PC-3 (cell line): ENCODE data around the gene TXK. TPM values are rescaled to one million over a fixed set of nuclear protein-coding genes. Genes with fewer than 3 reads are reported as not detected.

Experiments used
- ATAC-seq: fragments of 200-7000 bp; cut with Tn5 transposase; 2 replicates; pipeline ENCODE4 v1.9.1; 2020; ENCODE audit warnings: mild to moderate bottlenecking, moderate library complexity
- BruUV-seq: library from RNA; stranded (reverse); fragments of 400-500 nt; replicated peaks from 2 replicates; lab custom pipeline; 2021; lab: Mats Ljungman, UMichigan
- CTCF ChIA-PET: fragments of 300-600 bp; sonication (Branson Sonifier 250); formaldehyde crosslinking; loops from one replicate; lab custom pipeline; 2022; ENCODE audit warnings: antibody characterized with exemption; lab: Charles Lee
- POLR2A ChIA-PET: fragments of 300-600 bp; sonication (Branson Sonifier 250); formaldehyde crosslinking; loops from one replicate; lab custom pipeline; 2022; ENCODE audit warnings: antibody characterized with exemption; ENCODE audit not compliant: unreplicated experiment; lab: Charles Lee
- DNase-seq: peaks from one replicate; pipeline ENCODE4 v3.0.0-alpha.2; 2015
- H2AFZ ChIP-seq: fragments of 300-600 bp; sonication (generic); 2 replicates; pipeline ENCODE4 v1.6.0; 2016; ENCODE audit warnings: antibody characterized with exemption, low read length
- H3F3A ChIP-seq: fragments of 300-600 bp; sonication (generic); one replicate; pipeline ENCODE4 v1.6.0; 2017; ENCODE audit warnings: antibody characterized with exemption, low read length, control low read depth, mild to moderate bottlenecking; ENCODE audit not compliant: unreplicated experiment
- H3K27ac ChIP-seq: fragments of 300-600 bp; sonication (generic); 2 replicates; pipeline ENCODE4 v1.5.1; 2016; ENCODE audit warnings: mild to moderate bottlenecking, low read length
- H3K27me3 ChIP-seq: fragments of 300-600 bp; sonication (generic); 2 replicates; pipeline ENCODE4 v1.6.1; 2016; ENCODE audit warnings: low read length, mixed read lengths
- H3K36me3 ChIP-seq: fragments of 300-600 bp; sonication (generic); 2 replicates; pipeline ENCODE4 v1.6.1; 2016; ENCODE audit warnings: low read depth, mixed run types, low read length, mixed read lengths
- H3K4me1 ChIP-seq: fragments of 300-600 bp; sonication (generic); 2 replicates; pipeline ENCODE4 v1.5.1; 2016; ENCODE audit warnings: low read length; ENCODE audit not compliant: insufficient read depth
- H3K4me2 ChIP-seq: fragments of 300-600 bp; sonication (generic); 2 replicates; pipeline ENCODE4 v1.6.0; 2016; ENCODE audit warnings: low read length
- H3K4me3 ChIP-seq: fragments of 300-600 bp; sonication (generic); 2 replicates; pipeline ENCODE4 v1.5.1; 2016; ENCODE audit warnings: mild to moderate bottlenecking, low read length, mixed read lengths
- H3K79me2 ChIP-seq: fragments of 300-600 bp; sonication (generic); 2 replicates; pipeline ENCODE4 v1.6.1; 2017; ENCODE audit warnings: low read length, mixed read lengths
- H3K9ac ChIP-seq: fragments of 300-600 bp; sonication (generic); 2 replicates; pipeline ENCODE4 v1.6.0; 2016; ENCODE audit warnings: mild to moderate bottlenecking, low read length
- H3K9me2 ChIP-seq: fragments of 300-600 bp; sonication (generic); replicated peaks from 2 replicates; pipeline ENCODE4 v1.6.1; 2016; ENCODE audit warnings: mixed run types, low read length, mixed read lengths
- H3K9me3 ChIP-seq: fragments of 300-600 bp; sonication (generic); 2 replicates; pipeline ENCODE4 v1.6.1; 2016; ENCODE audit warnings: low read length, mixed read lengths
- H4K20me1 ChIP-seq: fragments of 300-600 bp; sonication (generic); 2 replicates; pipeline ENCODE4 v1.6.1; 2016; ENCODE audit warnings: low read length, mixed read lengths
- CTCF ChIP-seq: fragments of 300-600 bp; sonication (generic); conservative IDR thresholded peaks from 2 replicates; pipeline ENCODE4 v1.5.1; 2017; ENCODE audit warnings: antibody characterized with exemption, low read depth, mild to moderate bottlenecking, low read length
- EZH2 ChIP-seq: fragments of 300-600 bp; sonication (generic); IDR thresholded peaks from one replicate; pipeline ENCODE4 v1.6.1; 2017; ENCODE audit warnings: antibody characterized with exemption, mild to moderate bottlenecking, low read length; ENCODE audit not compliant: unreplicated experiment
- EZH2phosphoT487 ChIP-seq: fragments of 300-600 bp; sonication (generic); IDR thresholded peaks from 2 replicates; pipeline ENCODE4 v1.6.1; 2018; ENCODE audit warnings: mild to moderate bottlenecking, antibody characterized with exemption, low read length, borderline replicate concordance
- intact Hi-C: fragments of 100-400 bp; cut with micrococcal nuclease; formaldehyde crosslinking; loops from 2 replicates; pipeline ENCODE4 v1.9.0; 2023
- total RNA-seq: library from RNA; depleted of rRNA; stranded (reverse); fragments of >200 nt; gene quantifications from 2 replicates; pipeline ENCODE4 v1.2.3, GENCODE V29; 2014

The TXK gene
- total RNA-seq, 1 experiment from 2014 or later: 2.6 TPM

- no peak overlapping the region for H3K27ac ChIP-seq
- CTCF ChIA-PET: interaction anchor here (1.1 kb wide), 1 partner anchor 149 kb away, joined by 3 read pairs; no protein-coding TSS in a partner anchor
- ATAC-seq: no peak
Measured at GRCh38 chr4:48126621-48127020, 7.4 kb downstream of the TXK start.

GRCh38 chr4:48124870-48125269, 9.2 kb downstream of the TXK start:
- no peak for ATAC-seq
- no peak overlapping the region for H3K27ac ChIP-seq
- no peaks in the 10 kb centered on the region for H4K20me1 ChIP-seq
- H3K9me2 ChIP-seq: no peaks in the 10 kb centered on the region
- no peak overlapping the region for H3K4me2 ChIP-seq
- H2AFZ ChIP-seq: no peak overlapping the region
- no peaks in the 10 kb centered on the region for H3K9me3 ChIP-seq
- H3K4me1 ChIP-seq: peaks cover 40% of the 10 kb centered on the region
- intact Hi-C loops: loop anchor here (5.0 kb wide), 1 partner anchor 142 kb away; the partner anchor contains the start of gene TEC
- no TSS peak for BruUV-seq
- H3K27me3 ChIP-seq: no peaks in the 10 kb centered on the region
- TF ChIP-seq EZH2phosphoT487 (no peak), EZH2 (no peak), CTCF (no peak)
- H3F3A ChIP-seq: no peaks in the 10 kb centered on the region
- POLR2A ChIA-PET: no interaction called here
- CTCF ChIA-PET: no interaction called here
- H3K4me3 ChIP-seq: no peak overlapping the region
- H3K36me3 ChIP-seq: no peaks in the 10 kb centered on the region
- no peak overlapping the region for H3K9ac ChIP-seq
- H3K79me2 ChIP-seq: no peaks in the 10 kb centered on the region
- DNase-seq: no peak

More at GRCh38 chr4:48126621-48127020, 7.4 kb downstream of the TXK start:
- H2AFZ ChIP-seq: no peak overlapping the region
- no peak overlapping the region for H3K4me2 ChIP-seq
- H3K4me3 ChIP-seq: no peak overlapping the region
- peaks cover 31% of the 10 kb centered on the region for H3K4me1 ChIP-seq
- H3K9me3 ChIP-seq: no peaks in the 10 kb centered on the region
- no peak for TF ChIP-seq EZH2
- no peak for TF ChIP-seq EZH2phosphoT487
- no peak for TF ChIP-seq CTCF
- BruUV-seq: no TSS peak
- intact Hi-C loops: loop anchor here (5.0 kb wide), 1 partner anchor 141 kb away; the partner anchor contains the start of gene TEC
- H4K20me1 ChIP-seq: no peaks in the 10 kb centered on the region
- no peaks in the 10 kb centered on the region for H3F3A ChIP-seq
- no peak overlapping the region for H3K9ac ChIP-seq
- H3K27me3 ChIP-seq: no peaks in the 10 kb centered on the region
- no peaks in the 10 kb centered on the region for H3K36me3 ChIP-seq
- POLR2A ChIA-PET: no interaction called here
- H3K9me2 ChIP-seq: no peaks in the 10 kb centered on the region
- H3K79me2 ChIP-seq: no peaks in the 10 kb centered on the region
- no peak for DNase-seq

GRCh38 chr4:48122756-48123155, 11.3 kb downstream of the TXK start:
- intact Hi-C loops: no loop called here
- Histone ChIP-seq H3K4me3 (no peak overlapping the region), H3F3A (no peaks in the 10 kb centered on the region), H3K36me3 (no peaks in the 10 kb centered on the region), H3K9ac (no peak overlapping the region), H3K27me3 (no peaks in the 10 kb centered on the region), H2AFZ (no peak overlapping the region), H3K27ac (no peak overlapping the region), H3K9me3 (no peaks in the 10 kb centered on the region), H3K4me1 (peaks cover 23% of the 10 kb centered on the region), H4K20me1 (no peaks in the 10 kb centered on the region), H3K4me2 (no peak overlapping the region), H3K9me2 (no peaks in the 10 kb centered on the region), H3K79me2 (no peaks in the 10 kb centered on the region)
- BruUV-seq: no TSS peak
- DNase-seq: no peak
- ChIA-PET POLR2A (no interaction called here), CTCF (no interaction called here)
- no peak for ATAC-seq
- no peak for TF ChIP-seq EZH2phosphoT487
- TF ChIP-seq EZH2: no peak
- TF ChIP-seq CTCF: no peak
